ENCODE results near the gene DNPH1.
A peak's percentile ranks its signal among the peaks of the same experiment; 100 is the strongest.

The DNPH1 gene

GRCh38 chr6:43228951-43229802 is at the start of gene DNPH1:
TSS of gene DNPH1 (minus strand) at chr6:43229481. CDS start at chr6:43229456, 25 bp downstream.
- DNase-seq = peak; percentile 84

- DNase-seq = no peak
Observed at GRCh38 chr6:43278524-43279078, 49.3 kb upstream of the DNPH1 start.

GRCh38 chr6:43277643-43278523 is 48.6 kb upstream of the DNPH1 start:
- no peak for DNase-seq

GRCh38 chr6:43277306-43277642 is 48.0 kb upstream of the DNPH1 start:
- DNase-seq = no peak

GRCh38 chr6:43276577-43277305 is 47.5 kb upstream of the DNPH1 start:
- no peak for DNase-seq

GRCh38 chr6:43275801-43276576 is 46.7 kb upstream of the DNPH1 start:
- peak; percentile 18 for DNase-seq

- no peak for DNase-seq
Observed at GRCh38 chr6:43274916-43275597, 45.8 kb upstream of the DNPH1 start.

GRCh38 chr6:43274127-43274915 is 45.0 kb upstream of the DNPH1 start:
- no peak for DNase-seq

GRCh38 chr6:43273707-43274106 is 44.4 kb upstream of the DNPH1 start:
- no peak for DNase-seq

- DNase-seq = no peak
Observed at GRCh38 chr6:43271944-43272343, 42.7 kb upstream of the DNPH1 start.

- no peak for DNase-seq
Observed at GRCh38 chr6:43271103-43271815, 42.0 kb upstream of the DNPH1 start.

GRCh38 chr6:43269273-43270007 is 40.2 kb upstream of the DNPH1 start:
- DNase-seq = peak; percentile 10

GRCh38 chr6:43268782-43269272 is 39.5 kb upstream of the DNPH1 start:
- no peak for DNase-seq

GRCh38 chr6:43268355-43268700 is 39.0 kb upstream of the DNPH1 start:
- no peak for DNase-seq

GRCh38 chr6:43267619-43268354 is 38.5 kb upstream of the DNPH1 start:
- DNase-seq = no peak

- no peak for DNase-seq
Observed at GRCh38 chr6:43265564-43265963, 36.3 kb upstream of the DNPH1 start.

- no peak for DNase-seq
Observed at GRCh38 chr6:43264599-43265145, 35.4 kb upstream of the DNPH1 start.
